ENCODE measurements around the gene TSHZ2.
"Not testable (repeated sequence)": the region's sequence is repeated elsewhere in the genome, so short reads cannot be mapped to it uniquely, and the experiment has no call there.

The TSHZ2 gene

GRCh38 chr20:53319200-53319599, 347.0 kb downstream of the TSHZ2 start:
- no peak for TF ChIP-seq CTCF (conservative IDR thresholded peaks at IDR 0.05; ENCODE audit: low read depth, low read length)
- H3K27ac ChIP-seq = no peak overlapping the region
- no peaks in the 10 kb centered on the region for H3K27me3 ChIP-seq (ENCODE audit: insufficient read depth, low read depth)
- H3K4me2 ChIP-seq = no peak overlapping the region
- H3K4me3 ChIP-seq (IDR thresholded peaks at IDR 0.05; ENCODE audit: insufficient read depth, low read depth, low read length) = no peak overlapping the region
- H2AFZ ChIP-seq (ENCODE audit: low read depth) = no peak overlapping the region
- no peaks in the 10 kb centered on the region for H4K20me1 ChIP-seq (ENCODE audit: insufficient read depth)
- H3K4me1 ChIP-seq (ENCODE audit: low read depth, poor library complexity, severe bottlenecking) = no peaks in the 10 kb centered on the region
- H3K79me2 ChIP-seq (ENCODE audit: insufficient read depth, low read depth) = no peaks in the 10 kb centered on the region
- no peaks in the 10 kb centered on the region for H3K36me3 ChIP-seq (ENCODE audit: insufficient read depth)
- no peak overlapping the region for H3K9ac ChIP-seq

GRCh38 chr20:53319716-53320115, 347.6 kb downstream of the TSHZ2 start:
- Histone ChIP-seq H3K9ac (no peak overlapping the region), H3K4me3 (IDR thresholded peaks at IDR 0.05; ENCODE audit: insufficient read depth, low read depth, low read length) (no peak overlapping the region), H2AFZ (ENCODE audit: low read depth) (no peak overlapping the region), H3K27ac (no peak overlapping the region), H3K79me2 (ENCODE audit: insufficient read depth, low read depth) (no peaks in the 10 kb centered on the region), H3K36me3 (ENCODE audit: insufficient read depth) (no peaks in the 10 kb centered on the region), H3K4me1 (ENCODE audit: low read depth, poor library complexity, severe bottlenecking) (no peaks in the 10 kb centered on the region), H3K27me3 (ENCODE audit: insufficient read depth, low read depth) (no peaks in the 10 kb centered on the region), H4K20me1 (ENCODE audit: insufficient read depth) (no peaks in the 10 kb centered on the region), H3K4me2 (no peak overlapping the region)
- no peak for TF ChIP-seq CTCF (conservative IDR thresholded peaks at IDR 0.05; ENCODE audit: low read depth, low read length)

GRCh38 chr20:53320701-53321100, 348.5 kb downstream of the TSHZ2 start:
- Histone ChIP-seq H3K4me3 (IDR thresholded peaks at IDR 0.05; ENCODE audit: insufficient read depth, low read depth, low read length) (no peak overlapping the region), H3K27me3 (ENCODE audit: insufficient read depth, low read depth) (no peaks in the 10 kb centered on the region), H3K9ac (no peak overlapping the region), H3K4me1 (ENCODE audit: low read depth, poor library complexity, severe bottlenecking) (no peaks in the 10 kb centered on the region), H4K20me1 (ENCODE audit: insufficient read depth) (no peaks in the 10 kb centered on the region), H3K4me2 (no peak overlapping the region), H2AFZ (ENCODE audit: low read depth) (no peak overlapping the region), H3K79me2 (ENCODE audit: insufficient read depth, low read depth) (no peaks in the 10 kb centered on the region), H3K36me3 (ENCODE audit: insufficient read depth) (no peaks in the 10 kb centered on the region), H3K27ac (no peak overlapping the region)
- TF ChIP-seq CTCF (conservative IDR thresholded peaks at IDR 0.05; ENCODE audit: low read depth, low read length) = no peak

GRCh38 chr20:53321596-53321995, 349.4 kb downstream of the TSHZ2 start:
- no peaks in the 10 kb centered on the region for H3K4me1 ChIP-seq (ENCODE audit: low read depth, poor library complexity, severe bottlenecking)
- H3K9ac ChIP-seq = no peak overlapping the region
- H3K36me3 ChIP-seq (ENCODE audit: insufficient read depth) = no peaks in the 10 kb centered on the region
- no peak overlapping the region for H3K4me2 ChIP-seq
- no peaks in the 10 kb centered on the region for H3K79me2 ChIP-seq (ENCODE audit: insufficient read depth, low read depth)
- H2AFZ ChIP-seq (ENCODE audit: low read depth) = no peak overlapping the region
- H3K27me3 ChIP-seq (ENCODE audit: insufficient read depth, low read depth) = no peaks in the 10 kb centered on the region
- no peak for TF ChIP-seq CTCF (conservative IDR thresholded peaks at IDR 0.05; ENCODE audit: low read depth, low read length)
- H3K4me3 ChIP-seq (IDR thresholded peaks at IDR 0.05; ENCODE audit: insufficient read depth, low read depth, low read length) = no peak overlapping the region
- H4K20me1 ChIP-seq (ENCODE audit: insufficient read depth) = no peaks in the 10 kb centered on the region
- H3K27ac ChIP-seq = no peak overlapping the region

GRCh38 chr20:53322651-53323050, 350.5 kb downstream of the TSHZ2 start:
- Histone ChIP-seq H3K36me3 (ENCODE audit: insufficient read depth) (no peaks in the 10 kb centered on the region), H3K4me1 (ENCODE audit: low read depth, poor library complexity, severe bottlenecking) (no peaks in the 10 kb centered on the region), H3K4me3 (IDR thresholded peaks at IDR 0.05; ENCODE audit: insufficient read depth, low read depth, low read length) (no peak overlapping the region), H2AFZ (ENCODE audit: low read depth) (no peak overlapping the region), H3K4me2 (no peak overlapping the region), H3K79me2 (ENCODE audit: insufficient read depth, low read depth) (no peaks in the 10 kb centered on the region), H3K9ac (no peak overlapping the region), H3K27me3 (ENCODE audit: insufficient read depth, low read depth) (no peaks in the 10 kb centered on the region), H3K27ac (no peak overlapping the region), H4K20me1 (ENCODE audit: insufficient read depth) (no peaks in the 10 kb centered on the region)
- no peak for TF ChIP-seq CTCF (conservative IDR thresholded peaks at IDR 0.05; ENCODE audit: low read depth, low read length)

- H3K4me2 ChIP-seq; H2AFZ ChIP-seq (ENCODE audit: low read depth); H3K4me3 ChIP-seq (IDR thresholded peaks at IDR 0.05; ENCODE audit: insufficient read depth, low read depth, low read length); H3K9ac ChIP-seq; H4K20me1 ChIP-seq (ENCODE audit: insufficient read depth); H3K4me1 ChIP-seq (ENCODE audit: low read depth, poor library complexity, severe bottlenecking); H3K27ac ChIP-seq; H3K27me3 ChIP-seq (ENCODE audit: insufficient read depth, low read depth); H3K36me3 ChIP-seq (ENCODE audit: insufficient read depth); H3K79me2 ChIP-seq (ENCODE audit: insufficient read depth, low read depth): not testable (repeated sequence)
These were observed 351.3 kb downstream of the TSHZ2 start for GRCh38 chr20:53323460-53323859.
